ENCODE data around the gene WDHD1.
"Not testable (repeated sequence)": the region's sequence is repeated elsewhere in the genome, so short reads cannot be mapped to it uniquely, and the experiment has no call there.

WDHD1 gene

DNA sequence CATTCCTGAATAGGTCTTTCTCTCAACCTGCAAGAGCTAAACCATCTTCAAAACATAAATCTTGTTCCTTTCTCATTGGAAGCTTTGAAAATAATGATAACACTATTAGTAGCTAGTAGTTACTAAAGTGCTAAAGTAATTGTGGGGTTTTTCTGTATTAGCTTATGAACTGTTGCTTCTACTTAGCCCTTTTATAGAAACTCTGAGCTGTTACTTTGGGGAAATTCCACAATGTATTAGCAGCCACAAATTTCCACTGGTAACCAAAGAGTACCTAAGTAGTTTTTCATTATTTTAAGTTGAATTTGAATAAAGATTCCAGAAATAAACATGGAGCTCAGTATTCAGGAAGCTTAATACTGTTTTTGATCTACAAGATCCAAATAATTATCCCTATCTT, 18.2 kb upstream of the WDHD1 start:
- no peak for DNase-seq

DNA sequence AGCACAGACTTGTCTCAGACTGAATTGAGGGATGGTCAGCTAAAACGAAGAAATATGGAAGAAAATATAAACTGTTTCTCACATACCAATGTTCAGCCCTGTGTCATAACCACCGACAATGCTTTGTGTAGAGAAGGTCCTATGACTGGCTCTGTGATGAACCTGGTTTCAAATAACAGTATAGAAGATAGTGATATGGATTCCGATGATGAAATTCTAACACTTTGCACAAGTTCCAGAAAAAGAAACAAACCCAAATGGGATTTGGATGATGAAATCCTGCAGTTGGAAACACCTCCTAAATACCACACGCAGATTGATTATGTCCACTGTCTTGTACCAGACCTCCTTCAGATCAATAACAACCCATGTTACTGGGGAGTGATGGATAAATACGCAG, 16.6 kb upstream of the WDHD1 start:
- DNase-seq = no peak

DNA sequence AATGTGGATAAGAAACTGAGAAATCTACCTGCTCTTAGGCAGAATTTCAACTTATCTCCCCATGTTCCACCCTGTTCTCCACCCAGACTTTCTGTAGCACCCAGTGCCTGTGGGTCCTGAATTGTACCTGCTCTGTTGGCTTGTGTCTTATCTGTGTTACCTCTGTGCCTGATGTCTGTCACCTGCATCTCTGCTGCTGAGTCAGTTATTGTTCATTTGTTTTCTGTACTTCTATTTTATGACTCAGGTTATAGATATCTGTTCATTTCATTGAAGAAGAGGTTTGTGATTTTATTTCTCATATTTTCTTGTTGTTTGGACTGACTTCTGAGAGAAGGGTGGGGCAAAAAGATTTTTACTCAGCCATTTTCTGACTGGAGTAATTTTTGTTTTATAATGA, 11.8 kb upstream of the WDHD1 start:
- no peak for DNase-seq

DNA sequence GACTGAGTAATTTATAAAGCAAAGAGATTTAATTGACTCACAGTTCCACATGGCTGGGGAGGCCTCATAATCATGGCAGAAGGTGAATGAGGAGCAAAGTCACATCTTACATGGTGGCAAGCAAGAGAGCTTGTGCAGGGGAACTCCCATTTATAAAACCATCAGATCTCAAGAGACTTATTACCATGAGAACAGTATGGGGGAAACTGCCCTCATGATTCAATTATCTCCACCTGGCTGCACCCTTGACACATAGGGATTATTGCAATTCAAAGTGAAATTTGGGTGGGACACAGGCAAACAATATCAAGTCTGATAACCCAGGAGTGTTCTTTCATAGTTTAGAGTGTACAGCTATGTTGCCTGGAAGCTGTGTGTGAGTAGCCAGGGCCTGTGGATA, 11.1 kb upstream of the WDHD1 start:
- DNase-seq = not testable (repeated sequence)

DNA sequence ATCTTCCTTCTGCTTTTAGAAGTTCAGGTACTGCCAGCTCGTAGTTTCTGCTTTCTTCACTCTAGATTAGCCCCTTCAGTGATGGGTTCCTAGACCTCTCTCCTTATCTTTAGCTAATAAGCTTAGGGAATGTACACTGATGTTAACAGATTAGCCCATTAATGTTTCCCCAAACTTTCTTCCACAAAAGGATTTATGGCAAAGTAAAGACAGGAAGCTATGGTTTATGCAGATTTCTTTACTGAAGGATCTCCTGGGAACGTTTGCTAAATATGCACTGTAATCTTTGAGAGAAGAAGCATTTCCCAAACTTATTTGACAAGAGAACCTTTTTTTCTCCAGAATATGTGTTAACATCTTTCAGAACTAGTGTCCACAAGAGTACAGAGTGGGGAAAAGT, 4.3 kb upstream of the WDHD1 start:
- peak; percentile 12 for DNase-seq

DNA sequence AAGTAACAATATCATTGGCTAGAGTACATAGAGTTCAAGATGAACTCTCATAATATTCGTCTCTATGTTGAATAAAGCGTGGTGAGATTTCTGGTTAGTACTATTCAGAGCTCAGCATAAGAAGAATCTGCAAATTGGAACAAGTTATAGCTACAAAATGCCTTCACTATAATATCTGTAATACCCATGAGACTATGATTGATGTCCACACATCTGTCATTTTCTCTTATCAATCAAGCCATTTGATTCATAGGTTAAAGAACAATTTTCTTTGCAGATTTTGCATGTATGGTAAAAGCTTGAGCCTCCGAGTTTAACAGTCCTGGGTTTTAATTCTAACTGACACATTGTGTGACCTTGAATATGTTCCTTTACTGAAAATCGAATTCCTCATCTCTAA, 1.6 kb upstream of the WDHD1 start:
- no peak for DNase-seq

DNA sequence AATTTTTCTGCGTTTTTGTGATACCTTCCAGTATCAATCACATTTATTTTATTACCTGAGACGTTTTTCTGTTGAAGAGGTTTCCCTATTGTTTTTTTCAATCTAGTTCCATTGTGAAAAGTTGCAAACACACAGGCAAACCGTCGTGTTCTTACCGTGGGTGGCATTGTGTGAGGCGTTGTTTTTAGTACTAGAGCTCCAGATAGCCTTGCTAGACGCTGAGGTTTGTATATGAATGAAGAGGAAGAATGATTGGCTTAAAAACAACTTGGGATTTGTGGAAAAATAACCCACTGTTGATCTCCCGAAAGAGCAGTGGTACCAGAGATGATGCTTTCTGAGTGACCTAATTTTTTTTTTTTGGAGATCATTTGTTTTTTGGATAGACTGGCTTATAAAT, 1.2 kb upstream of the WDHD1 start:
- DNase-seq = peak; percentile 22

DNA sequence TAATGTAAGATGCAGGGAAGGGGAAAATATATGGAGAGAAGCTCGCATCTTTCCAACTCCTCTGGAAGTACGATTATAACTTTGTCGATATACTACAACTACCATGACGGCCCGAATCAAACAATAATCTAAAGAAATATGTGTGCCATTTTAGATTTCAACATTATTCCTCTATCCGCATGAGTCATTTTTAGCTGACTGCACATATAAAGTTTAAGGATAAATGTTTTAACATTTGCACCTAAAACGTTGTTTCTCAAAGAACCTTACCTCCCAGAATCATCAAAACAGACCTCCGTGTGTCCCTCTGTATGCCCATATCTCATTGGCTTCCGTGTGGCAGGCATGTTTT, 482 bp downstream of the WDHD1 start:
- no peak for DNase-seq

DNA sequence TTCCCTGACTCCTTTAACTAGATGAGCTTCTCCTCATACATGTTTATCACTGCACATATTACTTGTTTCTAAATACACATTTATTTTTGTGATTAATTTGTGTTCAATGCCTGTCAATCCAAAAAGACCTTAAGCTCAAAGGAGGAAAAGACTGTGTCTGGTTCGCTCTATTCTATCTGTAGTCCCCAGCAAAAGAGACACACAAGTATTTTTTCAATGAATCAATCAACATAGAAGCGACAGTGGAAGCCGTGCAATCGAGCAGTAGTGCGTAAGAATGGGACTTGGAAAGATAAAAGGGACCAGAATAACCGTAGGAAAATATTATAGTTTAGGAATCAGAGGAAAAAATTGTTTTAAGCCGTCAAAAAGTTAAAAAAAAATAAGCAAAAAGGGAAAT, 951 bp downstream of the WDHD1 start:
- DNase-seq = no peak

DNA sequence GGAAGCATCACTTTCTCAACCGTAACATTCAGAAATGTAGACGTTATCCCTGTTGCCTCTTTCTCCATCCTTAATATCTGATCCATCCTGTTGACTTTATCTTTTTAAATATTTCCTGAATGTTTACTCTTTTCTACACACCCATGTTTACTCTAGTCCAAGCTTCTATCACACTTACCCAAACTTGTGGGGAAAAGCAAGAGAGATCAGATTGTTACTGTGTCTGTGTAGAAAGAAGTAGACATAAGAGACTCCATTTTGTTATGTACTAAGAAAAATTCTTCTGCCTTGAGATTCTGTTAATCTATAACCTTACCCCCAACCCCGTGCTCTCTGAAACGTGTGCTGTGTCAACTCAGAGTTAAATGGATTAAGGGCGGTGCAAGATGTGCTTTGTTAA, 2.5 kb downstream of the WDHD1 start:
- DNase-seq = not testable (repeated sequence)

DNA sequence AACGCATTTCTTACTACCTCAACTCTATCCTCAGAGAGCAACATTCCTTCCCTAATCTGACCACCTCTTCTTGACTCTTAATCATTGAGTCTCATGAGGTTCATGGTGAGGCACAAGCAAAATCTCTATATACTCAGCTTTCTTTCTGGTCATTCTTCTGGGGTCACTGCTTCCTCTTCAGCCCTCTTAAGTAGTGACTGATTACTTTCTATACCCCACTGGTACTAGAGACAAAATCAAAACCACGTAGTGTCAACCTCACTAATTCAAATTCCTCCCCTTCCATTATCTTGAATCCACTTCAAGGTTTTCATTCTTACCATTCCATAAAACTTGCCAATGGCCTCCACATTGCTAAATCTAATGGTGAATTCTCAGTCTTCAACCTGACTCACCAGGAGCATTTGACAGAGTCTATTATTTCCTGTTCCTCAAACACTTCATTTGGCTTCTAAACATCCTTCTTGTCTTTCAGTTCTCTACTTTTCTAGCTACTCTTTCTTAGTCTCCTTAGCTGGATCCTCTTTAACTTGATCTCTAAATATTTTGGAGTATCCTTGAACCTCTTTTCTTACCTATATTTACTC, 6.8 kb downstream of the WDHD1 start:
- DNase-seq = peak; percentile 13

DNA sequence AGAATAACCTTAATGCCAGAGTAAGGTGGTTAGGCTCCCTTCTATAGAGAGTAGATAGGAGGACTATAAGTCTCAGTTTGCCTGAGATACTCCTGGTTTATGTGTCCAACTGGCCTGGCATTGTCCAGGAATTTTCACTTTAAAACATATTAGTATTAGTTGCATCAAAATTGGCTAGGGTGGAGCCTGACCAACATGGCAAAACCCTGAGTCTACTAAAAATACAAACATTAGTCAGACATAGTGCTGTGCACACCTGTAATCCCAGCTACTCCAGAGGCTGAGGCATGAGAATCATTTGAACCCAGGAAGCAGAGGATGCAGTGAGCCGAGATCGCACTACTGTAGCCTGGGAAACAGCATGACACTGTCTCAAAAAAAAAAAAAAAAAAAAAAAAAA, 11.9 kb downstream of the WDHD1 start:
- no peak for DNase-seq

DNA sequence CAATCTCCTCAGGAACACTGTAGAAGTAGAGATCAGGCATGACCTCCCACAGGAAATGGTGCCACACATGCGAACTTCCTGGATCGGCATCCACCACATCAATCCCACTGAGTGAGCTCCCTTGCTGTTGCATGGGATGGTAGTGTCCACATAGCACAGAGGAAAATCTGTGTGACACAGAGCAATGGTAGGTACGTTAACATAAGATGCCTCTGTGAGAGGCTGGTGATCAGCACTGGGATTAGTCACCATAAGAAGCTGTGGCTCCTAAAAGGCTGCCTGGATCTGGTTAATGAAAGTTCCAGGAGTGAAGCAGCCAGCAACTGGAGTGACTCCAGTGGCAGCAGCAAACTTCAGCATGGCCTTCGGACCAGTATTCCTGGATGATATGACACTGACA, 21.8 kb downstream of the WDHD1 start:
- DNase-seq = no peak

DNA sequence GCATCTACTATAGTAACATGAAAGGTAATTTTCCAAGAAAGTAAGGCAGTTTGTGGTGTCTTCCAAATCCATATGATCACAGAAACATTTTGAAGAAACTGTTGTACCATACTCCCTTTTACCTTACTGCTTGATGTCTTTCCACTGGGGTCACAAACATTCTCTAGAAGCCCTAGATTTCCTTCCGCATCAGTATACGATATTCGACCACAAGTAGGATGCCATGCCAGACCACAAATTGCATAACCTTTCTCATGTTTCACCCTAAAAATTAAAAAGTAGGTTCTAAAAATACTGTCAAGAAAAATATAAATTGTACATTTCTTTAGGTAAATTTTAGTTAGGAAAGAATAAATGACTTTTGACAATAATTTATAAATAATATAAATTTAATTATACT, 26.5 kb downstream of the WDHD1 start:
- DNase-seq = peak; percentile 79

DNA sequence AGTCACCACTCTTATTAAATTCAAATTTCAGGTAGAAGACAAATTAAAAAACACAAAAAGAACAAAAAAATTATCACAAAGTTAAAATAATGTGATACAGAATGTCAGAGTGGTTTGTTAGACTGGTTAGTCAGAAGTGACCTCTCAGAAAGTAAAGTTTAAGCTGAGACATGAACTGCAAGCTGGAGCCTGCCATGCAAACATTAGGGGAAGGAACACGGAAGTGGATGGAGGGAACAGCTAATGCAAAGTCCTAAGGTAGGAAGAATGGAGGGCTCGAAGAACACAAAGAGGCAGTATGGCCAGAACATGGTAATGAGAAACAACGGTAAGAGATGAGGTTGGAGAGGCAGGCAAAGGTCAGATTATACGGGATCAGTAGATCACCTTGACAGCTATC, 41.7 kb downstream of the WDHD1 start:
- DNase-seq = no peak

DNA sequence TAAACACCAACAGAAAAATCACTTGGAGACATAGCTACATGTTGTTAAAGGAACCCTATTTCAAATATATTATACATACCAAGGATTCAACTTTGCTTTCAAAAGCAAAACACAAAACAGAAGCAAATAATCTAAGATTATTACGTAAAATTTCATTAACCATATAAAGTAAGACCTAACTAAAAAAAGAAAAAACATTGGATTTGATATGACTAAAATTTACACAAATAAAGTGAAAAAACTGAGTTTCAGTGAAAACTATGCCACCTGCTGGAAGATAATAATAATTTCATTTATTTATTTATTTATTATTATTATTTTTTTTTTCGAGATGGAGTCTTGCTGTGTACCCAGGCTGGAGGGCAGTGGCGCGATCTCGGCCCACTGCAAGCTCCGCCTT, 45.2 kb downstream of the WDHD1 start:
- DNase-seq = peak; percentile 42

DNA sequence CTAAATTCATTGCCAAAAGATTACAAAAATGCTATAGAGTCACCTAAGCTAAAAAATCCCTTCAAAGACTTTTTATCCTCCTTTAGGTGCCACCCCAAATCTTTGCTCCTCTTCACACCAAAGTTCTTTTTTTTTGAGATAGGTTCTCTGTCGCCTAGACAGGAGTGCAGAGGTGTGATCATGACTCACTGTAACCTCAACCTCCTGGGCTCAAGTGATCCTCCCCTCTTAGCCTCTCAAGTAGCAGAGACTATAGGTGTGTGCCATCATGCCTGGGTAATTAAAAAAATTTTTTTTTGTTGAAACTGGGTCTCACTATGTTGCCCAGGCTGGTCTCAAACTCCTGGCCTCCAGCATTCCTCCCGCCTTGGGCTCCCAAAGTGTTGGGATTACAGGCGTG, 47.9 kb downstream of the WDHD1 start:
- no peak for DNase-seq

DNA sequence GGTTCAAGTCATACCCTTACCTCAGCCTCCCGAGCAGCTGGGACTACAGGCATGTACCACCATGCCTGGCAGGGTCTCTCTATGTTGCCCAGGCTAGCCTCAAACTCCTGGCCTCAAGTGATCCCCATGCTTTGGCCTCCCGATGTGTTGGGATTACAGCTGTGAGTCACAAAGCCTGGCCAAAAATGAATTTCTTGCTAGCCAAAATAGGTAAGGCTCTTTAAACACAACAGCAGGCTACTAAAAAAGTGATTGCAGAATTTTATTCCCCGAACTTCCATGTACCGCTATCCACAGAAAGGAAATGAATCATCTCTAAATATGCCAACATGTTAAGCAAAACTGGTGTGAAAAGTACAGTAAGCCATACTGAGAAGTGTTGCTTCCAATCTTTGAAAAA, 50.6 kb downstream of the WDHD1 start:
- peak; percentile 6 for DNase-seq

DNA sequence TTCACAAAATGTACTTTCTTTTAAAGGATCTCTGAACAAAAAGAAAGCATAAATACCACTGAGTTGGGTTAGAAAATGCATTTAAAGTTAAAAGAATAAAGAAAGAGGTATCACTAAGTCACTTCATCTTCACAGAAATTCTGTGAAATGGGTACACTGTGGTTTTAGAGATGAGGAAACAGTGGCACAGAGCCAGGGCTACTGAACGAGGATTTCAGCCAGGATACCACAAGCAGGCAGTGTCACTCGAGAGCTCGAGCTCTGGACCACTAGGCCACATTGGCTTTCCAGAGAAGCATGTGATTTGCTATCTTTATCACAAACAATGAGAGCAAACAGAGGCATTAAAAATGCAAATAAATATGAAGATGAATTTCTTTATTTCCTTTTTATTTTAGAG, 51.0 kb downstream of the WDHD1 start:
- DNase-seq = peak; percentile 39

DNA sequence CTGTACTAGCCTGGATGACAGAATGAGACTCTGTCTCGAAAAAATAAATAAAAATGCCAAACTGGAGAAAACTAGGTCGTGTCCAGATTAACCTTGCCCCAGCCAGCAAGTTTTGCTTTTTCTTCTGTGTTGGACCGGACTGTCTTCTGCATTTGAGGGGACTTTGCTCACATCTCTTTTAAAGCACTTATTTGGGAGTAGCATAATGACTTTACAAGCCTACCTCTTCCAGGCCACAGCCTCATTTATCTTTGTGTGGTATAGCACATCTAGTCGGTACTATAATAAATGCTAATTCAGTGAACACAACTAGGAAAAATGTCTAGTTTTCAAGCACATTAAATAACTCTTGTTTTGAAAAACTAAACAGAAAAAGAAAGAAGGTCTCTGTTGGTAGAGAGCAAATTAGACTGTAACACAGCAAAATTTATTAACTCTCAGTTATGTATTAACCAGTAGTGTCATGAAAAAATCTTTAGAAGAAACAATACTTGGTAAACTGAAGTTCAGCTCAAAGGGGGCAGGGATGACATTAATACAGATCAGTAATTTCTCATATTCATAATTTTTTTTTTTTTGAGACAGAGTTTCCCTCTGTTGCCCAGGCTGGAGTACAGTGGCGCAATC, 52.0 kb downstream of the WDHD1 start:
- DNase-seq = no peak

DNA sequence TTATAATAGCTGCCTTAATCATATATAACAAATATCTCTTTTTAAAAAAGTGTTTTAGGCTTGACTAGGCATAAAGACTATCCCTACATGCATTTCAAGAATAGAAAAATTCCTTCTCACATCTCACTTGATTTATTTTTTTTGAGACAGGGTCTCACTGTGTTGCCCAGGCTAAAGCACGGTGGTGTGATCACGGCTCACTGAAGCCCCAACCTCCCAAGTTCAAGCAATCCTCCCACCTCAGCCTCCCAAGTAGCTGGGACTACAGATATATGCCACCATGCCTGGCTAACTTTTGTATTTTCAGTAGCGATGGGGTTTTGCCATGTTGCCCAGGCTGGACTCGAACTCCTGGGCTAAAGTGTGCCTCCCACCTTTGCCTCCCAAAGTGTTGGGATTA, 59.4 kb downstream of the WDHD1 start:
- DNase-seq = no peak

DNA sequence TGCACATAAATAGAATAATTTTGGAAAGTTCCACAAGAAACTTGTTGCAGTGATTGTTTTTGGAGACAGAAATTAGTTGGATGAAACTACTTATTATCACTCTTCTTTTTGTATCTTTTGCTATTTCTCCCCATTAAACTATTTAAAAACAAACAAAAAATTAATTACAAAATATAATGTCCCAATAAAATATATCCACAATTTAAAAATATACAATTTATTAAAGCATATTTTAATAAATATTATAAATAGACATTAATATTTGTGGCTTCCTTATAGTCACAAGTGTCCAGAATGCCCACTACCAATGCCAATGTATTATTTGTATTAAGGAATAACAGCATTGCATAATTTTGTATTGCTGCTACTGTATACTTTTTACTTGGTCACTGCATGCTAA, 71.8 kb downstream of the WDHD1 start:
- DNase-seq = no peak

DNA sequence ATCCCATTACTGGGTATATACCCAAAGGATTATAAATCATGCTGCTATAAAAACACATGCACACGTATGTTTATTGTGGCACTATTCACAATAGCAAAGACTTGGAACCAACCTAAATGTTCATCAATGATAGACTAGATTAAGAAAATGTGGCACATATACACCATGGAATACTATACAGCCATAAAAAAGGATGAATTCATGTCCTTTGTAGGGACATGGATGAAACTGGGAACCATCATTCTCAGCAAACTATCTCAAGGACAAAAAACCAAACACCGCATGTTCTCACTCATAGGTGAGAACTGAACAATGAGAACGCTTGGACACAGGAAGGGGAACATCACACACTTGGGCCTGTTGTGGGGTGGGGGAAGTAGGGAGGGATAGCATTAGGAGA, 73.3 kb downstream of the WDHD1 start:
- DNase-seq = not testable (repeated sequence)

DNA sequence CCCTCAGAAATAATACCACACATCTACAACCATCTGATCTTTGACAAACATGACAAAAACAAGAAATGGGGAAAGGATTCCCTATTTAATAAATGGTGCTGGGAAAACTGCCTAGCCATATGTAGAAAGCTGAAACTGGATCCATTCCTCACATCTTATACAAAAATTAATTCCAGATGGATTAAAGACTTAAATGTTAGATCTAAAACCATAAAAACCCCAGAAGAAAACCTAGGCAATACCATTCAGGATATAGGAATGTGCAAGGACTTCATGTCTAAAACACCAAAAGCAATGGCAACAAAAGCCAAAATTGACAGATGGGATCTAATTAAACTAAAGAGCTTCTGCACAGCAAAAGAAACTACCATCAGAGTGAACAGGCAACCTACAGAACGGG, 74.1 kb downstream of the WDHD1 start:
- not testable (repeated sequence) for DNase-seq

DNA sequence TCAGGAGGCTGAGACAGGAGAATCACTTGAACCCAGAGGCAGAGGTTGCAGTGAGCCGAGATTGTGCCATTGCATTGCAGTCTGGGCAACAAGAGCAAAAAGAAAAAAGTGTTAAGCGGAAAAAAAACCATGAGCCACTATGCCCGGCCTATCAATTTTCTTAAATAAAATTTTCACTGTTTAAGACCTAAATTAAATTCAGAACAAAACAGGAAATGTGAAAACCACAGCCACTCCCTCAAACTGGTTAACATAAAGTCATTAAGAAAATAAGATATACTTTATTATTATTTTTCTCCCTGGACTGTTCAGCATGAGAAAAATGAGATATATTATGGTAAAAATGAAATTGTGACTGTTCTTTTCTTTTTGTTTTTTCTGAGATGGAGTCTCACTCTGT, 79.7 kb downstream of the WDHD1 start:
- peak; percentile 23 for DNase-seq

DNA sequence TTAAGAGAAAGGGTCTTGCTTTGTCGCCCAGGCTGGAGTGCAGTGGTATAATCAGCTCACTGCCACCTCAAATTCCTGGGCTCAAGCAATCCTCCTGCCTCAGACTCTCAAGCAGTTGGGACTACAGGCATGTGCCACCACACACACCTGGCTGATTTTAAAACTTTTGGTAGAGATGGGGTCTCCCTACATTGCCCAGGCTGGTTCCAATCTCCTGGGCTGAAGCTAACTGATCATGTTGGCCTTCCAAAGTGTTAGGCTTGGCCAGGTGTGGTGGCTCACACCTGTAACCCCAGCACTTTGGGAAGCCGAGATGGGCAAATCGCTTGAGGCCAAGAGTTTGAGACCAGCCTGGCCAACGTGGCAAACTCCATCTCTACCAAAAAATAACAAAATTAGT, 80.4 kb downstream of the WDHD1 start:
- DNase-seq = no peak

All from hematopoietic multipotent progenitor cell treated with erythropoietin and hydrocortisone succinate and interleukin-3 and kit ligand, for 4 days (in vitro differentiated cells).